Neural cell (in vitro differentiated cells): ENCODE data around the gene CD180.

Experiments used
- CTCF ChIP-seq: fragments of 450-650 bp; IDR thresholded peaks from 2 replicates; pipeline ENCODE4 v1.5.1; 2014; ENCODE audit warnings: antibody characterized with exemption, mild to moderate bottlenecking, moderate library complexity; ENCODE audit not compliant: poor library complexity, severe bottlenecking
- EP300 ChIP-seq: fragments of 450-650 bp; conservative IDR thresholded peaks from 2 replicates; pipeline ENCODE4 v1.6.1; 2014; ENCODE audit warnings: antibody characterized with exemption, mild to moderate bottlenecking, moderate library complexity; ENCODE audit not compliant: poor library complexity, severe bottlenecking
- EZH2 ChIP-seq: fragments of 200-600, 300-800 bp; shearing (Covaris generic), sonication (generic); IDR thresholded peaks from 2 replicates; pipeline ENCODE4 v1.6.1; 2014; ENCODE audit warnings: antibody characterized with exemption, low read length, borderline replicate concordance, mild to moderate bottlenecking; ENCODE audit not compliant: insufficient read depth, poor library complexity, severe bottlenecking
- POLR2AphosphoS5 ChIP-seq: IDR thresholded peaks from 2 replicates; pipeline ENCODE4 v1.6.1; 2012
- RAD21 ChIP-seq: fragments of 450-650 bp; conservative IDR thresholded peaks from 2 replicates; pipeline ENCODE4 v1.6.1; 2014; ENCODE audit warnings: antibody characterized with exemption, mild to moderate bottlenecking, moderate library complexity
- SMC3 ChIP-seq: fragments of 450-650 bp; conservative IDR thresholded peaks from 2 replicates; pipeline ENCODE4 v1.6.1; 2014; ENCODE audit warnings: antibody characterized with exemption, mild to moderate bottlenecking, moderate library complexity; ENCODE audit not compliant: poor library complexity
- TAF1 ChIP-seq: IDR thresholded peaks from 2 replicates; pipeline ENCODE4 v1.6.1; 2012; ENCODE audit warnings: low read depth
- TF ChIP-seq, protein P1 (sequence below): IDR thresholded peaks from 2 replicates; pipeline ENCODE4 v1.6.1; 2012; ENCODE audit warnings: borderline replicate concordance

DNA sequence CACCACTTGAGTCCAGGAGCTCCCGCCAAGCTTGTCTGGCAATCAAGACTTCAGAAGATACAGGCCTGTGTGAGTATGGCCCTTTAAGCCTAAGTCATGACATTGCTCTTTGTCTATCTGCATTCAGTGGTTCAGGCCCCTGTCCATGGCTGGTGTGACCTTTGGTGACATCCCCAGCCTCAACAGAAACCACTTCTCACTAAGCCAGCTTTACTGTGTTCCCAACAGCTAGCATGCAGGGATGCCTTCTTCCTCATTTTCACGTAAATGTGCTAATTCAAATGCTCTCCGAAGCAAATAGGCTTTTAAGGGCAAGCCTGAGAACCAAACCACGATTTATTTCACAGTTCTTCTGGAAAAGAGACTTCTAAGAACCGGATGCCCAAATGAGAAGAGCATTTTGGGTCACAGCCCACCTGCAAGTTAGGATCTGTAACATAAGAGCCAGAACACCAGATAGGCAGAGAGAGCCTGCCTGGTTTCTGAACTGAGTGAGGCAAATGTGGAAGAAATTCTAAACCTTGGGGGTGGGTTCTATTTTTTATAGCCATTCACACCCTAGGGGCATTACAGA, 14.9 kb downstream of the CD180 start:
- TF ChIP-seq TAF1, result no peak
- TF ChIP-seq CTCF, result no peak
- no peak for TF ChIP-seq EP300
- no peak for TF ChIP-seq EZH2
- TF ChIP-seq POLR2AphosphoS5, result no peak
- TF ChIP-seq, protein P1, sequence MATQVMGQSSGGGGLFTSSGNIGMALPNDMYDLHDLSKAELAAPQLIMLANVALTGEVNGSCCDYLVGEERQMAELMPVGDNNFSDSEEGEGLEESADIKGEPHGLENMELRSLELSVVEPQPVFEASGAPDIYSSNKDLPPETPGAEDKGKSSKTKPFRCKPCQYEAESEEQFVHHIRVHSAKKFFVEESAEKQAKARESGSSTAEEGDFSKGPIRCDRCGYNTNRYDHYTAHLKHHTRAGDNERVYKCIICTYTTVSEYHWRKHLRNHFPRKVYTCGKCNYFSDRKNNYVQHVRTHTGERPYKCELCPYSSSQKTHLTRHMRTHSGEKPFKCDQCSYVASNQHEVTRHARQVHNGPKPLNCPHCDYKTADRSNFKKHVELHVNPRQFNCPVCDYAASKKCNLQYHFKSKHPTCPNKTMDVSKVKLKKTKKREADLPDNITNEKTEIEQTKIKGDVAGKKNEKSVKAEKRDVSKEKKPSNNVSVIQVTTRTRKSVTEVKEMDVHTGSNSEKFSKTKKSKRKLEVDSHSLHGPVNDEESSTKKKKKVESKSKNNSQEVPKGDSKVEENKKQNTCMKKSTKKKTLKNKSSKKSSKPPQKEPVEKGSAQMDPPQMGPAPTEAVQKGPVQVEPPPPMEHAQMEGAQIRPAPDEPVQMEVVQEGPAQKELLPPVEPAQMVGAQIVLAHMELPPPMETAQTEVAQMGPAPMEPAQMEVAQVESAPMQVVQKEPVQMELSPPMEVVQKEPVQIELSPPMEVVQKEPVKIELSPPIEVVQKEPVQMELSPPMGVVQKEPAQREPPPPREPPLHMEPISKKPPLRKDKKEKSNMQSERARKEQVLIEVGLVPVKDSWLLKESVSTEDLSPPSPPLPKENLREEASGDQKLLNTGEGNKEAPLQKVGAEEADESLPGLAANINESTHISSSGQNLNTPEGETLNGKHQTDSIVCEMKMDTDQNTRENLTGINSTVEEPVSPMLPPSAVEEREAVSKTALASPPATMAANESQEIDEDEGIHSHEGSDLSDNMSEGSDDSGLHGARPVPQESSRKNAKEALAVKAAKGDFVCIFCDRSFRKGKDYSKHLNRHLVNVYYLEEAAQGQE, result no peak
- TF ChIP-seq RAD21, result no peak
- TF ChIP-seq SMC3, result no peak
